Naive thymus-derived CD4-positive, alpha-beta T cell (primary cell): ENCODE data around the gene LIN54. TPM values are rescaled to one million over a fixed set of nuclear protein-coding genes. Genes with fewer than 3 reads are reported as not detected.
"Not testable (repeated sequence)": the region's sequence is repeated elsewhere in the genome, so short reads cannot be mapped to it uniquely, and the experiment has no call there.

ENCODE experiments used
- ATAC-seq: fragments of 150-1000 bp; cut with Tn5 transposase; 2 replicates; pipeline ENCODE4 v1.10.0; 2021; ENCODE audit warnings: mild to moderate bottlenecking, moderate library complexity
- CTCF ChIA-PET: fragments of 350-600 bp; sonication (Branson Sonifier 250); formaldehyde crosslinking; loops from one replicate; lab custom pipeline; 2021; ENCODE audit warnings: antibody characterized with exemption; lab: Charles Lee
- POLR2A ChIA-PET: fragments of 350-600 bp; sonication (Branson Sonifier 250); formaldehyde crosslinking; loops from one replicate; lab custom pipeline; 2021; ENCODE audit warnings: antibody characterized with exemption, inconsistent platforms; lab: Charles Lee
- DNase-seq, 9 donors: peaks; one replicate each; pipeline versions ENCODE4 v3.0.0 to v3.0.0-alpha.2; 2020 to 2022; ENCODE audit warnings: mixed read lengths in 1 of 9
- H3K27ac ChIP-seq: one replicate; pipeline ENCODE4 v1.7.0; 2013; ENCODE audit warnings: mild to moderate bottlenecking, low read depth, low read length, moderate library complexity
- H3K27me3 ChIP-seq, 2 donors: one replicate each; pipeline ENCODE4 v1.7.0; 2013; ENCODE audit warnings: low read length in 2 of 2, mild to moderate bottlenecking in 2 of 2, moderate library complexity in 2 of 2; ENCODE audit not compliant: control insufficient read depth in 2 of 2, insufficient read depth in 2 of 2
- H3K36me3 ChIP-seq, 3 experiments: 1 replicate in 2 of 3; 2 replicates in 1 of 3; pipeline ENCODE4 v1.7.0; 2013; ENCODE audit warnings: low read length in 3 of 3, mild to moderate bottlenecking in 3 of 3, moderate library complexity in 1 of 3; ENCODE audit not compliant: insufficient read depth in 3 of 3, control insufficient read depth in 2 of 3
- H3K4me1 ChIP-seq, 2 donors: one replicate each; pipeline ENCODE4 v1.7.0; 2013; ENCODE audit warnings: low read length in 2 of 2, mild to moderate bottlenecking in 2 of 2, moderate library complexity in 1 of 2; ENCODE audit not compliant: control insufficient read depth in 2 of 2, insufficient read depth in 2 of 2
- H3K4me3 ChIP-seq: 2 replicates; pipeline ENCODE4 v1.7.0; 2013; ENCODE audit warnings: mild to moderate bottlenecking, low read length
- H3K9me3 ChIP-seq, 3 experiments: 1 replicate in 2 of 3; 2 replicates in 1 of 3; pipeline ENCODE4 v1.7.0; 2013; ENCODE audit warnings: low read length in 3 of 3; ENCODE audit not compliant: control insufficient read depth in 2 of 3
- H3K27ac Mint-ChIP-seq, 9 donors: one replicate each; pipeline ENCODE4 v1.8.0; 2020 to 2022; ENCODE audit warnings: mixed read lengths in 9 of 9, mild to moderate bottlenecking in 8 of 9, moderate library complexity in 5 of 9, inconsistent platforms in 2 of 9
- H3K27me3 Mint-ChIP-seq, 5 donors: one replicate each; pipeline ENCODE4 v1.8.0; 2021 to 2022; ENCODE audit warnings: mixed read lengths in 5 of 5, mild to moderate bottlenecking in 1 of 5
- H3K36me3 Mint-ChIP-seq, 5 donors: one replicate each; pipeline ENCODE4 v1.8.0; 2020 to 2022; ENCODE audit warnings: mixed read lengths in 5 of 5, mild to moderate bottlenecking in 3 of 5, inconsistent platforms in 1 of 5
- H3K4me1 Mint-ChIP-seq, 7 donors: one replicate each; pipeline ENCODE4 v1.8.0; 2020 to 2022; ENCODE audit warnings: mixed read lengths in 7 of 7, mild to moderate bottlenecking in 3 of 7, inconsistent platforms in 1 of 7
- H3K4me3 Mint-ChIP-seq, 10 donors: one replicate each; pipeline ENCODE4 v1.8.0; 2020 to 2022; ENCODE audit warnings: mild to moderate bottlenecking in 10 of 10, mixed read lengths in 10 of 10, moderate library complexity in 6 of 10, inconsistent platforms in 2 of 10
- H3K9me3 Mint-ChIP-seq, 11 donors: one replicate each; pipeline ENCODE4 v1.8.0; 2020 to 2022; ENCODE audit warnings: mixed read lengths in 11 of 11, mild to moderate bottlenecking in 4 of 11, inconsistent platforms in 1 of 11, moderate library complexity in 1 of 11
- intact Hi-C, 2 donors: fragments of 100-400 bp; cut with micrococcal nuclease; formaldehyde crosslinking; loops; one replicate each; pipeline ENCODE4 v1.15.1; 2023
- polyA plus RNA-seq, 2 donors: library from polyadenylated mRNA; unstranded; fragments of 300-500 nt; fragmentation: Illumina TruSeq; gene quantifications; one replicate each; pipeline ENCODE4 v1.2.3, GENCODE V29; 2021
- total RNA-seq, 6 experiments: library from RNA in 5 of 6; stranded (reverse) in 5 of 6; gene quantifications; 1 replicate in 5 of 6; 2 replicates in 1 of 6; pipeline ENCODE4 v1.2.3 and lab custom pipeline; 2021 to 2026

Gene LIN54
- total and polyA plus RNA-seq, 7 experiments from 2014 or later = 11.0 to 30.7 (median 16.6) TPM

- Mint-ChIP-seq H3K4me3 (no peak overlapping the region), H3K4me1 (peaks cover 0 to 3% (median 0%) of the 10 kb centered on the region in 7 donors), H3K27me3 (peaks cover 0 to 32% (median 3%) of the 10 kb centered on the region in 5 donors), H3K9me3 (peaks cover 0 to 20% (median 6%) of the 10 kb centered on the region in 11 donors), H3K36me3 (peaks cover 0 to 5% (median 0%) of the 10 kb centered on the region in 5 donors), H3K27ac (no peak overlapping the region)
- no peaks in the 10 kb centered on the region for H3K27me3 ChIP-seq
- H3K4me1 ChIP-seq = no peaks in the 10 kb centered on the region
- no peaks in the 10 kb centered on the region for H3K9me3 ChIP-seq
- no peak for ATAC-seq
- CTCF ChIA-PET = interaction anchor here (1.0 kb wide), 1 partner anchor 10 kb away, joined by 3 read pairs; the partner anchor contains the start of gene COPS4
- no peak overlapping the region for H3K27ac ChIP-seq
- POLR2A ChIA-PET = no interaction called here
- DNase-seq = no peak
- no peak overlapping the region for H3K4me3 ChIP-seq
- intact Hi-C loops = no loop called here
- H3K36me3 ChIP-seq = no peaks in the 10 kb centered on the region
Observed at GRCh38 chr4:83025563-83025962, 14.9 kb upstream of the LIN54 start.

- Histone ChIP-seq H3K4me1 (no peaks in the 10 kb centered on the region), H3K27me3 (no peaks in the 10 kb centered on the region), H3K36me3 (no peaks in the 10 kb centered on the region), H3K4me3 (no peak overlapping the region), H3K27ac (no peak overlapping the region), H3K9me3 (no peaks in the 10 kb centered on the region)
- ATAC-seq (no peak), DNase-seq (no peak)
- ChIA-PET CTCF (no interaction called here), POLR2A (no interaction called here)
- H3K4me3 Mint-ChIP-seq = no peak overlapping the region
- H3K36me3 Mint-ChIP-seq = peaks cover 0 to 5% (median 0%) of the 10 kb centered on the region in 5 donors
- intact Hi-C loops = no loop called here
- H3K4me1 Mint-ChIP-seq = peaks cover 0 to 9% (median 4%) of the 10 kb centered on the region in 7 donors
- H3K9me3 Mint-ChIP-seq = peaks cover 0 to 20% (median 6%) of the 10 kb centered on the region in 11 donors
- peaks cover 0 to 27% (median 3%) of the 10 kb centered on the region in 5 donors for H3K27me3 Mint-ChIP-seq
- no peak overlapping the region for H3K27ac Mint-ChIP-seq
Observed at GRCh38 chr4:83024233-83024632, 13.6 kb upstream of the LIN54 start.

GRCh38 chr4:83023599-83023998 lies 13.0 kb upstream of the LIN54 start:
- H3K36me3 Mint-ChIP-seq, CTCF ChIA-PET, POLR2A ChIA-PET, DNase-seq, H3K4me1 ChIP-seq, H3K27ac ChIP-seq, intact Hi-C loops, H3K4me3 Mint-ChIP-seq, H3K36me3 ChIP-seq, H3K4me1 Mint-ChIP-seq, H3K9me3 ChIP-seq, H3K4me3 ChIP-seq, ATAC-seq, H3K27ac Mint-ChIP-seq, H3K27me3 ChIP-seq: not testable (repeated sequence)
- H3K27me3 Mint-ChIP-seq = peaks cover 0 to 23% (median 3%) of the 10 kb centered on the region in 5 donors
- H3K9me3 Mint-ChIP-seq = peaks cover 0 to 20% (median 6%) of the 10 kb centered on the region in 11 donors

GRCh38 chr4:83022724-83023450 lies 12.3 kb upstream of the LIN54 start:
- ChIA-PET POLR2A (interaction anchor here (1.1 kb wide), 1 partner anchor 8 kb away, joined by 3 read pairs; no protein-coding TSS in a partner anchor), CTCF (no interaction called here)
- H3K36me3 ChIP-seq = no peaks in the 10 kb centered on the region
- no peaks in the 10 kb centered on the region for H3K9me3 ChIP-seq
- H3K4me3 ChIP-seq = no peak overlapping the region
- Mint-ChIP-seq H3K27ac (no peak overlapping the region), H3K9me3 (peaks cover 0 to 20% (median 6%) of the 10 kb centered on the region in 11 donors), H3K27me3 (peaks cover 0 to 19% (median 3%) of the 10 kb centered on the region in 5 donors), H3K36me3 (peaks cover 0 to 5% (median 0%) of the 10 kb centered on the region in 5 donors), H3K4me1 (peaks cover 0 to 6% (median 4%) of the 10 kb centered on the region in 7 donors), H3K4me3 (no peak overlapping the region)
- no peaks in the 10 kb centered on the region for H3K4me1 ChIP-seq
- H3K27ac ChIP-seq = no peak overlapping the region
- intact Hi-C loops = no loop called here
- H3K27me3 ChIP-seq = no peaks in the 10 kb centered on the region
- ATAC-seq (peak; percentile 53), DNase-seq (no peak)

- Histone ChIP-seq H3K4me1 (no peaks in the 10 kb centered on the region), H3K27ac (no peak overlapping the region), H3K27me3 (no peaks in the 10 kb centered on the region), H3K4me3 (no peak overlapping the region), H3K36me3 (no peaks in the 10 kb centered on the region), H3K9me3 (no peaks in the 10 kb centered on the region)
- Mint-ChIP-seq H3K27ac (peak overlapping the region in 1 of 9 donors; percentile 56), H3K4me1 (peaks cover 0 to 6% (median 4%) of the 10 kb centered on the region in 7 donors), H3K36me3 (peaks cover 0 to under 1% (median 0%) of the 10 kb centered on the region in 5 donors), H3K27me3 (peaks cover 0 to 6% (median 0%) of the 10 kb centered on the region in 5 donors), H3K4me3 (no peak overlapping the region), H3K9me3 (peaks cover 0 to 7% (median 2%) of the 10 kb centered on the region in 11 donors)
- DNase-seq (no peak), ATAC-seq (no peak)
- ChIA-PET CTCF (interaction anchor here (0.7 kb wide), 1 partner anchor 215 kb away, joined by 5 read pairs; no protein-coding TSS in a partner anchor), POLR2A (no interaction called here)
- intact Hi-C loops = loop anchor here in 1 of 2 donors (10.0 kb wide), 1 partner anchor 1525 kb away; no protein-coding TSS in a partner anchor
Observed at GRCh38 chr4:83019794-83020494, 9.3 kb upstream of the LIN54 start.

- Mint-ChIP-seq H3K27me3 (no peaks in the 10 kb centered on the region), H3K9me3 (no peaks in the 10 kb centered on the region), H3K36me3 (no peaks in the 10 kb centered on the region), H3K27ac (peak overlapping the region in 7 of 9 donors; percentile 14 to 97 (median 90)), H3K4me1 (peaks cover 27 to 43% (median 36%) of the 10 kb centered on the region in 7 donors), H3K4me3 (peak overlapping the region; percentile 18 to 98 (median 94))
- Histone ChIP-seq H3K27me3 (no peaks in the 10 kb centered on the region), H3K4me1 (peaks cover 15 to 20% of the 10 kb centered on the region in 2 donors), H3K27ac (no peak overlapping the region), H3K4me3 (no peak overlapping the region), H3K36me3 (no peaks in the 10 kb centered on the region), H3K9me3 (no peaks in the 10 kb centered on the region)
- intact Hi-C loops = loop anchor here (1.0 to 10.0 kb wide), 13 partner anchors 20 to 1519 kb away; partner anchors contain the start of genes COQ2 (in 2 of the 2), ABRAXAS1 (in 1 of the 2), ENOPH1 (in 1 of the 2) and HNRNPDL (in 1 of the 2)
- ATAC-seq = no peak
- POLR2A ChIA-PET = interaction anchor here (0.7 to 4.6 kb wide), 8 partner anchors 17 to 584 kb away, joined by 3 to 59 read pairs (median 6); partner anchors contain the start of genes COPS4, HNRNPDL and THAP9
- DNase-seq = no peak
- CTCF ChIA-PET = interaction anchor here (1.7 kb wide), 1 partner anchor 21 kb away, joined by 6 read pairs; the partner anchor contains the start of gene COPS4
Observed at GRCh38 chr4:83013902-83014301, 3.3 kb upstream of the LIN54 start.
